ENCODE data around the gene RXRA.

- no peak for TF ChIP-seq YY1 (IDR thresholded peaks at IDR 0.05; ENCODE audit: insufficient read depth, insufficient read length)
- no peak for TF ChIP-seq SUZ12 (IDR thresholded peaks at IDR 0.05; ENCODE audit: extremely low read depth, insufficient read depth, insufficient read length)
- TF ChIP-seq ZNF274 (IDR thresholded peaks at IDR 0.05; ENCODE audit: low read depth, low read length), result no peak
These were observed 42.3 kb downstream of the RXRA start for GRCh38 chr9:134368571-134368970.
